ENCODE measurements around the gene TMEM131L.

TMEM131L gene

DNA sequence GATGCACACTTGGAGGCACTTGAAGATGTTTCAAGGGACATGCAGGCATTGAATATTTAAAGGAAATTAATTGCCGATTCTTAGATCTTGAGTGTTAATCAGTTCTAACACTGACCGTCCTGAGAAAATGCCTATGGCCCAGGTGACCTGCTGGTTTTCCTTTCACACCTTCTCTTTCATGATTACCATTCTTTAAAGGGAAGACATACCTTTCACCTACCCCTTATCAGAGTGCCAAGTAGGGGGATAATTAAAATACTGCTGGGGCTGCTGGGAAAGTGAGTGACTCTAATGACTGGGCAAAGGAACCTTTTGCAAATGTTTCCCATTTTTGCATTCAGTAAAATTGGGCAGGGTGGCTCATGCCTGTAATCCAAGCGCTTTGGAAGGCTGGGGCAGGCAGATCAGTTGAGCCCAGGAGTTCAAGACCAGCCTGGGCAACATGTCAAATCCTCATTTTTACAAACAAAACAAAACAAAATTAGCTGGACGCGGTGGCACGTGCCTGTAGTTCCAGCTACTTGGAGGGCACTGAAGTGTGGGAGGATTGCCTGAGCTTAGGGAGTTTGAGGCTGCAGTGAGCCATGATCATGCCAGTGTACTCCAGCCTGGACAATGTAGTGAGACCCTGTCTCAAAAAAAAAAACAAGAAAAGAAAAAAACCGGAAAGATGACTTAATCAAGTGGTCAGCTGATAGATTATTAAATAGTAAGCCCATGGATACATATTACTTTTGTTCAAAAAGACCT is 44.3 kb downstream of the TMEM131L start:
- Histone ChIP-seq H3K27me3 (ENCODE audit: low read depth, low read length) (no peaks in the 10 kb centered on the region), H3K27ac (ENCODE audit: low read length) (no peak overlapping the region), H3K9me3 (ENCODE audit: insufficient read depth, low read length) (no peaks in the 10 kb centered on the region), H3K4me1 (ENCODE audit: low read length) (no peaks in the 10 kb centered on the region), H4K20me1 (ENCODE audit: insufficient read depth, low read length) (peaks cover 98% of the 10 kb centered on the region), H3K4me2 (ENCODE audit: low read length) (no peak overlapping the region), H2AFZ (ENCODE audit: low read depth, low read length) (no peak overlapping the region), H3K79me2 (ENCODE audit: low read length) (peaks cover 100% of the 10 kb centered on the region), H3K9ac (ENCODE audit: low read length) (no peak overlapping the region), H3K4me3 (ENCODE audit: low read length) (no peak overlapping the region), H3K36me3 (replicated peaks; ENCODE audit: low read depth, low read length) (peaks cover 63% of the 10 kb centered on the region)
- TF ChIP-seq CTCF (IDR thresholded peaks at IDR 0.05; ENCODE audit: low read depth, low read length) (no peak), EZH2phosphoT487 (IDR thresholded peaks at IDR 0.05; ENCODE audit: low read depth) (no peak)

GRCh38 chr4:153511104-153511503 is 44.9 kb downstream of the TMEM131L start:
- Histone ChIP-seq H3K27ac (ENCODE audit: low read length) (no peak overlapping the region), H3K9me3 (ENCODE audit: insufficient read depth, low read length) (no peaks in the 10 kb centered on the region), H3K79me2 (ENCODE audit: low read length) (peaks cover 100% of the 10 kb centered on the region), H3K4me1 (ENCODE audit: low read length) (no peaks in the 10 kb centered on the region), H4K20me1 (ENCODE audit: insufficient read depth, low read length) (peaks cover 98% of the 10 kb centered on the region), H2AFZ (ENCODE audit: low read depth, low read length) (no peak overlapping the region), H3K9ac (ENCODE audit: low read length) (no peak overlapping the region), H3K27me3 (ENCODE audit: low read depth, low read length) (no peaks in the 10 kb centered on the region), H3K36me3 (replicated peaks; ENCODE audit: low read depth, low read length) (peaks cover 60% of the 10 kb centered on the region), H3K4me3 (ENCODE audit: low read length) (no peak overlapping the region), H3K4me2 (ENCODE audit: low read length) (no peak overlapping the region)
- TF ChIP-seq CTCF (IDR thresholded peaks at IDR 0.05; ENCODE audit: low read depth, low read length) (no peak), EZH2phosphoT487 (IDR thresholded peaks at IDR 0.05; ENCODE audit: low read depth) (no peak)

GRCh38 chr4:153512162-153512852 is 46.1 kb downstream of the TMEM131L start:
- no peak overlapping the region for H3K27ac ChIP-seq (ENCODE audit: low read length)
- H4K20me1 ChIP-seq (ENCODE audit: insufficient read depth, low read length) = peaks cover 97% of the 10 kb centered on the region
- no peak overlapping the region for H3K9ac ChIP-seq (ENCODE audit: low read length)
- H3K27me3 ChIP-seq (ENCODE audit: low read depth, low read length) = no peaks in the 10 kb centered on the region
- peaks cover 100% of the 10 kb centered on the region for H3K79me2 ChIP-seq (ENCODE audit: low read length)
- peaks cover 59% of the 10 kb centered on the region for H3K36me3 ChIP-seq (replicated peaks; ENCODE audit: low read depth, low read length)
- H3K4me3 ChIP-seq (ENCODE audit: low read length) = no peak overlapping the region
- no peak overlapping the region for H3K4me2 ChIP-seq (ENCODE audit: low read length)
- H2AFZ ChIP-seq (ENCODE audit: low read depth, low read length) = no peak overlapping the region
- TF ChIP-seq CTCF (IDR thresholded peaks at IDR 0.05; ENCODE audit: low read depth, low read length) = no peak
- TF ChIP-seq EZH2phosphoT487 (IDR thresholded peaks at IDR 0.05; ENCODE audit: low read depth) = no peak
- no peaks in the 10 kb centered on the region for H3K9me3 ChIP-seq (ENCODE audit: insufficient read depth, low read length)
- 0 out of 2 replicates have a peak, but pooled peaks cover under 1% of the 10 kb centered on the region for H3K4me1 ChIP-seq (ENCODE audit: low read length)

DNA sequence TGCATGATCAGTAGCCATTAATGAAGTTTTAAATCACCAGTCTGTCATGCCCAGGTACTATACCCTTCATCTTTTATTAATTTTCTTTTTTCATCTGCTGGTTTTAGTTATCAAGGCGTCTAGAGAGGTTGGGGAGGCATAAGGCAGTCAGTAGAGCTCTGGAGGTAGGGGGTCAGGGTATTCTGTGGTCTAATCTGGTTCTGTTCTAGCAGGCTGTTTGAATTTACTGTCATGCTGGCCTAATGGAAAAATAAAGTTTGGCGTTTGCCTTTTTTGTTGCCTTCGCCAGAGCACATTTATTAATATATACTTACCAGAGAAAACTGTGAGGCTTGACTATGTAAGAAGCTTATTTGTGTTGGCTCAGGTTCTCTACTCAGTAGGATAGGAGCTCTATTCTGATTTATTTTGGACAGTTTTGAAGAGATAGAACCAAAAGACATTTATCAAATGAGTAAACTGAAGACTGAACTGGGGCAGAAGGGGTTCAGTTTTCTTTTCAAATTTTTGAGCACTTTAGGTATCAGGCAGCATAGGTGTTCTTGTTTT is 46.9 kb downstream of the TMEM131L start:
- Histone ChIP-seq H3K4me2 (ENCODE audit: low read length) (no peak overlapping the region), H2AFZ (ENCODE audit: low read depth, low read length) (no peak overlapping the region), H3K79me2 (ENCODE audit: low read length) (peaks cover 100% of the 10 kb centered on the region), H3K9me3 (ENCODE audit: insufficient read depth, low read length) (no peaks in the 10 kb centered on the region), H3K4me3 (ENCODE audit: low read length) (no peak overlapping the region), H3K27me3 (ENCODE audit: low read depth, low read length) (no peaks in the 10 kb centered on the region), H3K4me1 (ENCODE audit: low read length) (peaks cover 4% of the 10 kb centered on the region; the same call in 1 of the 2 replicates), H3K36me3 (replicated peaks; ENCODE audit: low read depth, low read length) (peaks cover 59% of the 10 kb centered on the region), H3K9ac (ENCODE audit: low read length) (no peak overlapping the region), H3K27ac (ENCODE audit: low read length) (no peak overlapping the region), H4K20me1 (ENCODE audit: insufficient read depth, low read length) (peaks cover 97% of the 10 kb centered on the region)
- TF ChIP-seq CTCF (IDR thresholded peaks at IDR 0.05; ENCODE audit: low read depth, low read length) (no peak), EZH2phosphoT487 (IDR thresholded peaks at IDR 0.05; ENCODE audit: low read depth) (no peak)
